A204.1 (cell line): ENCODE results near the gene ZNF428.
"Not testable (repeated sequence)": the region's sequence is repeated elsewhere in the genome, so short reads cannot be mapped to it uniquely, and the experiment has no call there.

Experiments used
- FAIRE-seq: peaks from 2 replicates; lab custom pipeline; 2012; peaks lifted over from hg19 to GRCh38; lab: Jason Lieb, UNC

ZNF428 gene

GRCh38 chr19:43592800-43593350 is 26.6 kb downstream of the ZNF428 start:
- FAIRE-seq: no peak

- no peak for FAIRE-seq
Observed at GRCh38 chr19:43591904-43592772, 27.3 kb downstream of the ZNF428 start.

GRCh38 chr19:43589678-43590077 is 29.8 kb downstream of the ZNF428 start:
- FAIRE-seq: no peak

- no peak for FAIRE-seq
Observed at GRCh38 chr19:43589277-43589676, 30.2 kb downstream of the ZNF428 start.

DNA sequence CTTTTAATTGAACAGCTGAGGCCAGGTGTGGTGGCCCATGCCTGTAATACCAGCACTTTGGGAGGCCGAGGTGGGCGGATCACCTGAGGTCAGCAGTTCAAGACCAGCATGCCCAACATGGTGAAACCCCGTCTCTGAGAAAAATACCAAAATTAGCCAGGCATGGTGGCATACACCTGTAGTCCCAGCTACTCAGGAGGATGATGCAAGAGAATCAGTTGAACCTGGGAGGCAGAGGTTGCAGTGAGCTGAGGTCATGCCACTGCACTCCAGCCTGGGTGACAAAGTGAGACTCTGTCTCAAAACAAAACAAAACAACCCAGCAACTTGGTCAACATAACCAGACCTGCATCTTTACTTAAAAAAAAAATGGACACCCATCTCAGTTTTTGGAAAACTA is 32.4 kb downstream of the ZNF428 start:
- FAIRE-seq: not testable (repeated sequence)

DNA sequence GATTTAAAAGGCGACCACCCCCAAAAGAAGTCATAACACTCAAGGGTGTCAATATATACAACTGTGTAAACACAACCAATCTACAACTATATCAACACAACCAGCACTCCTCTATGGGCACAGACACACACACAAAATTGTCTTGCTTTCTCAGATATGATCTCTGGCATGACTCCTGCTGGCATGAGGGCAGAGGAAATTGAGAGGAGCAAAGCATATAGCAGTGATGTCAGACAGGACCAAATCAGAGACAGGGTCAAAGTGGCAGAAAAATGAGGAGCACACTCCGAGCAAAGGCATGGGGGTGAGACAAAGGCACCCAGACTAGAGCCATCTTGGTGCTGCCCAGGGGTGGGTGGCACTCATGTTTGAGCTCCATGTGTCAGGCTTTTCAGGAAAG is 33.1 kb downstream of the ZNF428 start:
- no peak for FAIRE-seq

DNA sequence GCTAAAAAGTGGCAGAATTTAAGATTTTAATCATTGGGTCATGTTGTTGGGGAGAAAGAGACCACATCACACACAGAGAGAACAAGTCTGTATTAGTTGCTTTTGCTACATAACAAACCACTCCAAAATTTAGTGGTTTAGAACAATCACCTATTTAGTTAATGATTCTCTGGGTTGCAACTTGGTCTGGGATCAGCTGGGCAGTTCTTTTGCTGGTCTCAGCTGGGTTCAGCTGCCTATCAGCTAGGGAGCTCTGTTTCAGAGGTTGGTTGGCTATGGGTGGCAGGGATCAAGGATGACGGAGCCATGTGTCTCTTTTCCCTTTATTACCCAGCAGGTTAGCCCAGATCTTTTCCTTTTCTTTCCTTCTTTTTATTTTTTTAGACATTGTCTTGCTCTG is 34.9 kb downstream of the ZNF428 start:
- FAIRE-seq: no peak

GRCh38 chr19:43582495-43582894 is 36.9 kb downstream of the ZNF428 start:
- FAIRE-seq: no peak

- no peak for FAIRE-seq
Observed at GRCh38 chr19:43581467-43581866, 38.0 kb downstream of the ZNF428 start.

- no peak for FAIRE-seq
Observed at GRCh38 chr19:43578787-43579186, 40.6 kb downstream of the ZNF428 start.

- no peak for FAIRE-seq
Observed at GRCh38 chr19:43575955-43576878, 43.2 kb downstream of the ZNF428 start.

DNA sequence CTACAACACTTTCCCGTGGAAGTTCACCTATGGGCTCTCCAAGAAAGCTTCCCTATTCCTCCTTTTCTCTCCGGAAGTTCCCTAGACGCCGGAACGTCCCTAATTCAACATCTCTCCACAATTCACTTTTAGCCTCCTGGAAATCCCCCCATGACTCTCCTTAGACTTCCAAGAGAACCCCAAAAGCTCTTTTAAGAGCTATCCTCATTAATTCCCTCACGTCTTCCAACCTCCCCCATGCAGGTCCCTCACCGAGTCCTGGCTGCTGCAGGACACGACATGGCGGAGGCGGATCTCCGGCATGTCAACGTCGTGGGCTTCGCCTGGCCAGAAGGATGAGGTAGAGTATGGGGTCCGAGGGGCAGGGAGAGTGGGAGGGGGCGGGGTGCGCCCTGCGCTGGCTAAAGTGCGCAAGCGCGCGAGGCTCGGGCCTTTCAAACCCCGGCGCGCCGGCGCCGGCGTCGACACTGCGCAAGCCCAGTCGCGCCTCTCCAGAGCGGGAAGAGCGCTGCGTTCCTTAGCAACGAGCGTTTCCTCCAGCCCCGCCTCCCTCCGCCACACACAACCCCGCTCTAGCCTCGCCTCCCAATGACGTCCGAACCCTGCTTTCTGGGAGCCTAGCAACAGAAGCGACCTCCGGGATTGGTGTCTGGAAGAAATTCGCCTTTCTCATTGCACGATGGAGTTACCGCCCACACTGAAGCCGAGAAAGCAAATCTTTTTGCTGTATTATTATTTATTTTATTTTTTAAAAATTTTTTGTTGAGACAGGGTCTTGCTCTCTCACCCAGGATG is 44.1 kb downstream of the ZNF428 start, which contains the start of the genes PINLYP and XRCC1:
Gene PINLYP (plus strand): TSS at position 646 of the 795 bp plus-strand sequence. CDS start 1,391 bp downstream, outside the sequence.
Gene XRCC1 (minus strand): TSS at position 372 of the 795 bp plus-strand sequence. CDS start 69 bp downstream, at position 303.
- FAIRE-seq: peak; percentile 99

DNA sequence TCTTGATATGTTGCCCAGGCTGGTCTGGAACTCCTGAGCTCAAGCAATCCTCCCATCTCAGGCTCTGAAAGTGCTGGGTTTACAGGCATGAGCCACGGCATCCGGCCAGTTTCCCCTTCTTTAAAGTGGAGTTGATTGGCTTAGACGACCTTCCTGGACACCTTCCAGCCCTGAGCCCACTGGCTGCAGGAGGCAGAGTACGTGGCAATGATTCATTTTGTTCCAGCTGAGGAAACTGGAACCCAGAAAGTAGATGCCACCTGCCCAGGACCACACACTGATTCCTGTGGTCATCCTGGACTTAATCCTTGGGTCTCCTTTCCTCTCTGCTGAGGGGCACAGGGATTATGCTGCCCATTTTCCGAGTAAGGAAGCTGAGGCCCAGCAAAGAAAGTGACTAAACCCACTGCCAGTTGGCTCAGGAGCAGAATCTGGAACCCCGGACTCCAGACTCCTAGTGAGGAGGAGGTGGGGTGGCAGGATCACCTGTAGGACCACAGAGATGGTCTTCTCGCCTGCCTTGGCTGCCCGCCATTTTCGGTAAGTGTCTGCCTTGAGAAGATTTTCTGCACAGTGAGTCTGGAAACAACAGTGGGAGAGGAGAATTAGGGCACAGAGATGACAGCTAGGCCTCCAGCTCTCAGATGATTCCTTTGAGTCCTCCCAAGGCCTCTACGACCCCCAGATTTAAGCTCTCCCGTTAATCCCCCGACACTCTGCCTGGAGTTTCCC is 44.8 kb downstream of the ZNF428 start:
- no peak for FAIRE-seq

- FAIRE-seq: no peak
Observed at GRCh38 chr19:43572171-43572588, 47.2 kb downstream of the ZNF428 start.

DNA sequence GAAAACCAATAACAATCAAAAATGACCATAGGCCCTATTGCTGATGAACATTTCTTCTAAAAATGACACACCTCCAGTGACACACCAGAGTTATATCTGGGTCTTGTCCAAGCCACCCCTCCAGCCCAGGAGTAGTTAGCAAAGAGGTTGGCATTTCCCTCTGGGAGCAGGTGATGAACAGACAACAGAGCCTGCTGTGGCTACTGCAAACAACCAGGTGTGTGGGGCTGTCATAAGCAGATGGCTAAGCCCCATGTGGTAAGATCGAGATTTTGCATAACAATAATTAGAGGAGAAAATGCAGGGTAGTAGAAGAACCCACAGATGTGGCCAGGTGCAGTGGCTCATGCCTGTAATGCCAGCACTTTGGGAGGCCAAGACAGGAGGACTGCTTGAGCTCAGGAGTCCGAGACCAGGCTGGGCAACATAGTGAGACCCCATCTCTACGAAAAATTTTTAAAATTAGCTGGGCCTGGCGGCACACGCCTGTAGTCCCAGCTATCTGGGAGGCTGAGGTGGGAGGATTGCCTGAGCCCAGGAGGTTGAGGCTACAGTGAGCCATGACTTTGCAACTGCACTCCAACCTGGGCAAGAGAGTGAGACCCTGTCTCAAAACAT is 49.1 kb downstream of the ZNF428 start:
- no peak for FAIRE-seq

- no peak for FAIRE-seq
Observed at GRCh38 chr19:43569657-43570056, 49.8 kb downstream of the ZNF428 start.

GRCh38 chr19:43564800-43565199 is 54.6 kb downstream of the ZNF428 start:
- no peak for FAIRE-seq

- FAIRE-seq: no peak
Observed at GRCh38 chr19:43563816-43564457, 55.5 kb downstream of the ZNF428 start.

GRCh38 chr19:43562698-43563241 is 56.7 kb downstream of the ZNF428 start:
- no peak for FAIRE-seq
